ENCODE results near the gene FHOD3.

The FHOD3 gene

GRCh38 chr18:36522509-36522908 is 225.0 kb downstream of the FHOD3 start:
- DNase-seq (ENCODE audit: low spot score): no peak

- DNase-seq (ENCODE audit: low spot score): no peak
Measured at GRCh38 chr18:36525913-36526312, 228.4 kb downstream of the FHOD3 start.

- no peak for DNase-seq (ENCODE audit: low spot score)
Measured at GRCh38 chr18:36526611-36527010, 229.1 kb downstream of the FHOD3 start.

- DNase-seq (ENCODE audit: low spot score): no peak
Measured at GRCh38 chr18:36527051-36527450, 229.5 kb downstream of the FHOD3 start.

GRCh38 chr18:36527740-36528455 is 230.4 kb downstream of the FHOD3 start:
- no peak for DNase-seq (ENCODE audit: low spot score)

- no peak for DNase-seq (ENCODE audit: low spot score)
Measured at GRCh38 chr18:36529747-36530146, 232.2 kb downstream of the FHOD3 start.

- DNase-seq (ENCODE audit: low spot score): no peak
Measured at GRCh38 chr18:36530676-36531405, 233.3 kb downstream of the FHOD3 start.

GRCh38 chr18:36531636-36532035 is 234.1 kb downstream of the FHOD3 start:
- DNase-seq (ENCODE audit: low spot score): no peak

GRCh38 chr18:36532394-36532793 is 234.9 kb downstream of the FHOD3 start:
- no peak for DNase-seq (ENCODE audit: low spot score)

GRCh38 chr18:36532815-36533214 is 235.3 kb downstream of the FHOD3 start:
- DNase-seq (ENCODE audit: low spot score): no peak

- no peak for DNase-seq (ENCODE audit: low spot score)
Measured at GRCh38 chr18:36533446-36534153, 236.1 kb downstream of the FHOD3 start.

GRCh38 chr18:36534154-36534688 is 236.7 kb downstream of the FHOD3 start:
- DNase-seq (ENCODE audit: low spot score): no peak

GRCh38 chr18:36535202-36535935 is 237.9 kb downstream of the FHOD3 start:
- no peak for DNase-seq (ENCODE audit: low spot score)

- DNase-seq (ENCODE audit: low spot score): no peak
Measured at GRCh38 chr18:36536426-36536825, 238.9 kb downstream of the FHOD3 start.

GRCh38 chr18:36537289-36537688 is 239.8 kb downstream of the FHOD3 start:
- DNase-seq (ENCODE audit: low spot score): no peak

GRCh38 chr18:36539674-36540231 is 242.2 kb downstream of the FHOD3 start:
- DNase-seq (ENCODE audit: low spot score): no peak

GRCh38 chr18:36543030-36543429 is 245.5 kb downstream of the FHOD3 start:
- no peak for DNase-seq (ENCODE audit: low spot score)

GRCh38 chr18:36543991-36544725 is 246.6 kb downstream of the FHOD3 start:
- DNase-seq (ENCODE audit: low spot score): no peak

- no peak for DNase-seq (ENCODE audit: low spot score)
Measured at GRCh38 chr18:36545821-36546427, 248.4 kb downstream of the FHOD3 start.

- DNase-seq (ENCODE audit: low spot score): no peak
Measured at GRCh38 chr18:36546876-36547275, 249.4 kb downstream of the FHOD3 start.

- DNase-seq (ENCODE audit: low spot score): no peak
Measured at GRCh38 chr18:36547544-36547943, 250.0 kb downstream of the FHOD3 start.
